ENCODE data around the gene YKT6. TPM values are rescaled to one million over a fixed set of nuclear protein-coding genes. Genes with fewer than 3 reads are reported as not detected.

YKT6 gene
- total RNA-seq, 1 experiment from 2014 or later, result 142 TPM

- CTCF ChIA-PET, result no interaction called here
- H3K9me2 ChIP-seq (ENCODE audit: insufficient read depth), result no peaks in the 10 kb centered on the region
- POLR2A ChIA-PET (ENCODE audit: unreplicated experiment), result no interaction called here
- H3K4me1 ChIP-seq (replicated peaks; ENCODE audit: insufficient read depth), result peaks cover 14% of the 10 kb centered on the region
- BruUV-seq (replicated peaks), result no TSS peak
- no peaks in the 10 kb centered on the region for H3K36me3 ChIP-seq (ENCODE audit: low read depth)
- no peak overlapping the region for H3K4me2 ChIP-seq
- TF ChIP-seq EZH2 (IDR thresholded peaks at IDR 0.05; ENCODE audit: low read depth), result no peak
- no peak for TF ChIP-seq CTCF (conservative IDR thresholded peaks at IDR 0.05)
- peaks cover 8% of the 10 kb centered on the region for H3F3A ChIP-seq (ENCODE audit: insufficient read depth, low read depth)
- H3K79me2 ChIP-seq (ENCODE audit: low read depth), result no peaks in the 10 kb centered on the region
- H3K4me3 ChIP-seq, result no peak overlapping the region
- no peak overlapping the region for H3K27ac ChIP-seq
- no peaks in the 10 kb centered on the region for H3K27me3 ChIP-seq (ENCODE audit: insufficient read depth, low read depth)
- H2AFZ ChIP-seq, result no peak overlapping the region
- intact Hi-C loops (cut with micrococcal nuclease; ENCODE audit: unreplicated experiment), result no loop called here
- no peaks in the 10 kb centered on the region for H4K20me1 ChIP-seq (ENCODE audit: insufficient read depth)
- no peaks in the 10 kb centered on the region for H3K9me3 ChIP-seq (ENCODE audit: insufficient read depth, low read depth)
- no peak for DNase-seq
These were observed 42.5 kb upstream of the YKT6 start for GRCh38 chr7:44158096-44158872.

GRCh38 chr7:44158873-44159631 lies 41.7 kb upstream of the YKT6 start:
- DNase-seq, result no peak
- H3K79me2 ChIP-seq (ENCODE audit: low read depth), result no peaks in the 10 kb centered on the region
- ChIA-PET POLR2A (ENCODE audit: unreplicated experiment) (no interaction called here), CTCF (no interaction called here)
- no peak overlapping the region for H3K27ac ChIP-seq
- peaks cover 15% of the 10 kb centered on the region for H3F3A ChIP-seq (ENCODE audit: insufficient read depth, low read depth)
- H3K27me3 ChIP-seq (ENCODE audit: insufficient read depth, low read depth), result no peaks in the 10 kb centered on the region
- intact Hi-C loops (cut with micrococcal nuclease; ENCODE audit: unreplicated experiment), result no loop called here
- H3K4me1 ChIP-seq (replicated peaks; ENCODE audit: insufficient read depth), result peaks cover 22% of the 10 kb centered on the region
- no peak overlapping the region for H3K4me3 ChIP-seq
- no peaks in the 10 kb centered on the region for H3K36me3 ChIP-seq (ENCODE audit: low read depth)
- H4K20me1 ChIP-seq (ENCODE audit: insufficient read depth), result no peaks in the 10 kb centered on the region
- H3K9me3 ChIP-seq (ENCODE audit: insufficient read depth, low read depth), result no peaks in the 10 kb centered on the region
- no peaks in the 10 kb centered on the region for H3K9me2 ChIP-seq (ENCODE audit: insufficient read depth)
- TF ChIP-seq EZH2 (IDR thresholded peaks at IDR 0.05; ENCODE audit: low read depth) (no peak), CTCF (conservative IDR thresholded peaks at IDR 0.05) (no peak)
- no TSS peak for BruUV-seq (replicated peaks)
- H2AFZ ChIP-seq, result no peak overlapping the region
- H3K4me2 ChIP-seq, result no peak overlapping the region

GRCh38 chr7:44159824-44160630 lies 40.8 kb upstream of the YKT6 start:
- Histone ChIP-seq H3F3A (ENCODE audit: insufficient read depth, low read depth) (peaks cover 20% of the 10 kb centered on the region), H3K4me3 (no peak overlapping the region), H2AFZ (no peak overlapping the region), H3K79me2 (ENCODE audit: low read depth) (no peaks in the 10 kb centered on the region), H3K36me3 (ENCODE audit: low read depth) (no peaks in the 10 kb centered on the region), H3K9me3 (ENCODE audit: insufficient read depth, low read depth) (no peaks in the 10 kb centered on the region), H3K9me2 (ENCODE audit: insufficient read depth) (no peaks in the 10 kb centered on the region), H3K4me1 (replicated peaks; ENCODE audit: insufficient read depth) (peaks cover 25% of the 10 kb centered on the region), H3K27me3 (ENCODE audit: insufficient read depth, low read depth) (no peaks in the 10 kb centered on the region), H3K4me2 (no peak overlapping the region), H3K27ac (no peak overlapping the region), H4K20me1 (ENCODE audit: insufficient read depth) (no peaks in the 10 kb centered on the region)
- intact Hi-C loops (cut with micrococcal nuclease; ENCODE audit: unreplicated experiment), result loop anchor here (5.0 kb wide), 1 partner anchor 38 kb away; the partner anchor contains the start of gene POLD2
- TF ChIP-seq EZH2 (IDR thresholded peaks at IDR 0.05; ENCODE audit: low read depth), result no peak
- TF ChIP-seq CTCF (conservative IDR thresholded peaks at IDR 0.05), result no peak
- DNase-seq, result no peak
- ChIA-PET CTCF (no interaction called here), POLR2A (ENCODE audit: unreplicated experiment) (no interaction called here)
- BruUV-seq (replicated peaks), result no TSS peak

Measured in PC-9 (cell line).